ENCODE data around the gene CHKA. TPM values are rescaled to one million over a fixed set of nuclear protein-coding genes. Genes with fewer than 3 reads are reported as not detected.

CHKA gene
- total RNA-seq, 1 donor from 2014 or later: 60.4 TPM

DNA sequence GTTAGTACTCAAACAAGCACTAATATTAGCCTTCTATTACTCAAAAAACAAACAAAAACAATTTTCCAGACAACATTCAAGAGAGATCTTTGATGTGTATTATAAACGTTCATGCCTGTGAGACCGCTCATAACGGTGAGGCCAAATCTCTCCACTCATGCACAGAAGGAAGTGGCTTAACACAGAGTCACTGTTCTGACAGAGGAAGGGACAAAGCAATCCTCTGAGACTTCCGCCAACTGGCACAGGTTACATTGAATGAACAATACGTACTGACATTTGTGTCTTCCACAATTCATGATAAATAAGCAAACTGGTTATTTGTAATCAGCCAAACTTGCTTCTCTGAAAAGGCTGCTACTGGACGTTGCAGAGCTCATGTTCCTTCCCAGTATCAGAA, 30.5 kb downstream of the CHKA start:
- no peak for TF ChIP-seq CTCF (IDR thresholded peaks at IDR 0.05; ENCODE audit: unreplicated experiment)
- H3K27me3 Mint-ChIP-seq: no peaks in the 10 kb centered on the region
- no peaks in the 10 kb centered on the region for H3K4me1 Mint-ChIP-seq (ENCODE audit: low read depth)
- no peak for DNase-seq (ENCODE audit: low spot score, unreplicated experiment)
- no peak overlapping the region for H3K4me3 Mint-ChIP-seq (ENCODE audit: low read depth)
- H3K36me3 Mint-ChIP-seq (ENCODE audit: insufficient read depth): peaks cover 1% of the 10 kb centered on the region
- peak overlapping the region; percentile 60 for H3K27ac Mint-ChIP-seq
- no peaks in the 10 kb centered on the region for H3K9me3 Mint-ChIP-seq (ENCODE audit: low read depth)

- Mint-ChIP-seq H3K27ac (peak overlapping the region; percentile 60), H3K4me1 (ENCODE audit: low read depth) (no peaks in the 10 kb centered on the region), H3K4me3 (ENCODE audit: low read depth) (no peak overlapping the region), H3K36me3 (ENCODE audit: insufficient read depth) (peaks cover 1% of the 10 kb centered on the region), H3K9me3 (ENCODE audit: low read depth) (no peaks in the 10 kb centered on the region), H3K27me3 (no peaks in the 10 kb centered on the region)
- DNase-seq (ENCODE audit: low spot score, unreplicated experiment): no peak
- TF ChIP-seq CTCF (IDR thresholded peaks at IDR 0.05; ENCODE audit: unreplicated experiment): no peak
Measured at GRCh38 chr11:68090287-68090686, 30.9 kb downstream of the CHKA start.

DNA sequence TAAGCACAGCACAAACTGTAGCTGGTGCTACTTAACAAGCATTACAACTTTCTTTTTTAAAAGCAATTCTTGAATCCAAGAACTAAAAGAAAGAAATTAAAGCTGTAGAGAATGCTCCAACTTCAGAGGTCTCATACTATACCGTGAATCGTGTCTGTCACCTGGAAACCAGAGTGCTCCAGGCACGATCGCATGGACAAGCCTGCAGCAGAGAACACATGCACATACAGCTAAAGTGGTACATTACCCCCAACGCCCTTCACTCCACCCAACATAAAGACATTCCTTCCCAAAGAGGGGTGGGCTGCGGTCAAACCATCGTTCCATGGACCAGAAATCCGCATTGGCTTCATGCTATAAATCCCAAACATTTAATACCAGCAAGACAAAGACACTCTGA, 31.5 kb downstream of the CHKA start:
- Mint-ChIP-seq H3K27ac (no peak overlapping the region), H3K9me3 (ENCODE audit: low read depth) (no peaks in the 10 kb centered on the region), H3K4me3 (ENCODE audit: low read depth) (no peak overlapping the region), H3K36me3 (ENCODE audit: insufficient read depth) (peaks cover 1% of the 10 kb centered on the region), H3K27me3 (no peaks in the 10 kb centered on the region), H3K4me1 (ENCODE audit: low read depth) (no peaks in the 10 kb centered on the region)
- no peak for TF ChIP-seq CTCF (IDR thresholded peaks at IDR 0.05; ENCODE audit: unreplicated experiment)
- no peak for DNase-seq (ENCODE audit: low spot score, unreplicated experiment)

- no peak for DNase-seq (ENCODE audit: low spot score, unreplicated experiment)
- no peaks in the 10 kb centered on the region for H3K9me3 Mint-ChIP-seq (ENCODE audit: low read depth)
- no peak overlapping the region for H3K4me3 Mint-ChIP-seq (ENCODE audit: low read depth)
- H3K27ac Mint-ChIP-seq: no peak overlapping the region
- no peak for TF ChIP-seq CTCF (IDR thresholded peaks at IDR 0.05; ENCODE audit: unreplicated experiment)
- H3K36me3 Mint-ChIP-seq (ENCODE audit: insufficient read depth): peaks cover 5% of the 10 kb centered on the region
- H3K27me3 Mint-ChIP-seq: no peaks in the 10 kb centered on the region
- peaks cover 2% of the 10 kb centered on the region for H3K4me1 Mint-ChIP-seq (ENCODE audit: low read depth)
Measured at GRCh38 chr11:68083517-68083916, 37.7 kb downstream of the CHKA start.

DNA sequence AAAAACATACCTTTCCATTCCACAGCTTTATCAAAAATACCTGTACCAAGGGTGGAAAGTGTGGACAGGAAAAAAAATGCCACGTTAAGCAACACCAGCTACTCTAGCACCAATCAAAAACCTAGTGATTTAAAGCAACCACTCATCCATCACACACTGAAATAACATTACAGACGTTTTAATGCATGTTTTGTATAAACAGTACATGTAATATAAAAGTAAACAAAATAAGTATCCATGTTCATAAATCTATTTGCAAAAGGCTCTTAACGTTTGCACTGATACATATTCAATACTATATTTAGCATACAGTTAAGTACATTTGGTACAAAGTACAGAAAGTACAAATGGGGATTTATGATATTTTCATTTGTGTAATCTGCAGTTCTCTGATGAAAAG, 38.7 kb downstream of the CHKA start:
- TF ChIP-seq CTCF (IDR thresholded peaks at IDR 0.05; ENCODE audit: unreplicated experiment): no peak
- no peaks in the 10 kb centered on the region for H3K9me3 Mint-ChIP-seq (ENCODE audit: low read depth)
- H3K4me3 Mint-ChIP-seq (ENCODE audit: low read depth): no peak overlapping the region
- H3K27me3 Mint-ChIP-seq: no peaks in the 10 kb centered on the region
- peak overlapping the region; percentile 16 for H3K27ac Mint-ChIP-seq
- DNase-seq (ENCODE audit: low spot score, unreplicated experiment): no peak
- H3K4me1 Mint-ChIP-seq (ENCODE audit: low read depth): peaks cover 2% of the 10 kb centered on the region
- H3K36me3 Mint-ChIP-seq (ENCODE audit: insufficient read depth): peaks cover 8% of the 10 kb centered on the region
